EH (cell line): ENCODE data around the gene MTO1.
A peak's percentile ranks its signal among the peaks of the same experiment; 100 is the strongest.
"Not testable (repeated sequence)": the region's sequence is repeated elsewhere in the genome, so short reads cannot be mapped to it uniquely, and the experiment has no call there.

ENCODE experiments used
- DNase-seq: peaks from one replicate; pipeline ENCODE4 v3.0.0-alpha.2; 2015; ENCODE audit warnings: low read depth

The MTO1 gene, protein sequence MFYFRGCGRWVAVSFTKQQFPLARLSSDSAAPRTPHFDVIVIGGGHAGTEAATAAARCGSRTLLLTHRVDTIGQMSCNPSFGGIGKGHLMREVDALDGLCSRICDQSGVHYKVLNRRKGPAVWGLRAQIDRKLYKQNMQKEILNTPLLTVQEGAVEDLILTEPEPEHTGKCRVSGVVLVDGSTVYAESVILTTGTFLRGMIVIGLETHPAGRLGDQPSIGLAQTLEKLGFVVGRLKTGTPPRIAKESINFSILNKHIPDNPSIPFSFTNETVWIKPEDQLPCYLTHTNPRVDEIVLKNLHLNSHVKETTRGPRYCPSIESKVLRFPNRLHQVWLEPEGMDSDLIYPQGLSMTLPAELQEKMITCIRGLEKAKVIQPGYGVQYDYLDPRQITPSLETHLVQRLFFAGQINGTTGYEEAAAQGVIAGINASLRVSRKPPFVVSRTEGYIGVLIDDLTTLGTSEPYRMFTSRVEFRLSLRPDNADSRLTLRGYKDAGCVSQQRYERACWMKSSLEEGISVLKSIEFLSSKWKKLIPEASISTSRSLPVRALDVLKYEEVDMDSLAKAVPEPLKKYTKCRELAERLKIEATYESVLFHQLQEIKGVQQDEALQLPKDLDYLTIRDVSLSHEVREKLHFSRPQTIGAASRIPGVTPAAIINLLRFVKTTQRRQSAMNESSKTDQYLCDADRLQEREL

DNA sequence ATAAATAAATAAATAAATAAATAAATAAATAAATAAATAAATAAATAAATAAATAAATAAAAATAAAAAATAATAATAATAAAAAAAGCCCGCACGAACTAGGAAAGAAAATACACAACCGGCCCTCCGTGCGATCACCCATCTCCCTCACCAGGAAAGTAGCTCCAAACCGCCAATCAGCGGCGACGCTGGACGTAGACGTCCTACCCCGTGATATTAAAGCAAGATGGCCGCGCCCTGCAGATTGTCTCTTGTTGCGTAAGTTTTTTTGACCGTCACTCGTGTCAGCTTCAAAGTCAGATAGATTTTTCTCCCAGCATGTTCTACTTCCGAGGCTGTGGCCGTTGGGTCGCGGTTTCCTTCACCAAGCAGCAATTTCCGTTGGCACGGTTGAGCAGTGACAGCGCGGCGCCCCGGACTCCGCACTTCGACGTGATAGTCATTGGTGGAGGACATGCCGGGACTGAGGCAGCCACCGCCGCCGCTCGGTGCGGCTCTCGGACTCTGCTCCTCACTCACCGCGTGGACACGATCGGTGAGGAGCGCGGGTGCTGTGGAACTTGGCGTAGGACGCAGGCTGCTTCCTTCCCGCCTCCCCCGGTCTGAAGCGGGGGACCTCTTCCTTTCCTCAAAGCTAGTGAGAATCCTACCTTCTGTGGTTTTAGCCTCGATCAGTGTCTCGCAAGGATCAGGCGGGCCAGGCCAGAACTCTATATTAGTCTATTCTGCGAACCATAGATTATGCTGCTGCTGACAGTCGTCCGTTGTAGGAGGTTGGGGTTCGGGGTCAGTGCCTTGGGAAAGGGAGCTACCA is at the start of gene MTO1:
TSS of gene MTO1 (plus strand) at position 201 of the 814 bp plus-strand sequence. CDS start at position 319, 118 bp downstream.
- peak; percentile 93 for DNase-seq

DNA sequence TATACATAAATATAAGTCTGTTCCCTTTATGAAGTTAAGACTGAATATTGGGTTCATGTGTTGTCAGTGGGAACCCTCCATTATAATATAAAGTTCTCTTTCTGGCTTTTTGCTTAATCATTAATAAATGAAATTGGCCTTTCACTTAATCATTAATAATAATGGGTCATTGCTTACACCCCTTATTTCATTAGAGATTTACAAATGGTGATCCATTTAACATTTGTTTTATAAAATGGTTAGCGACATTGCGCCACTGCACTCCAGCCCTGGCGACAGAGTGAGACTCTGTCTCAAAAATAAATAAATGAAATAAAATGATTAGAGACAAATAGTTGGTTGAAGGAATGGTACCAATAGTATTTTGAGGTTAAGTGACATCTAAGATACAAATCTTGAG is 48.4 kb upstream of the MTO1 start:
- DNase-seq = no peak

- DNase-seq = peak; percentile 30
Observed at GRCh38 chr6:73418081-73418741, 43.3 kb upstream of the MTO1 start.

GRCh38 chr6:73421534-73421933 is 40.0 kb upstream of the MTO1 start:
- no peak for DNase-seq

DNA sequence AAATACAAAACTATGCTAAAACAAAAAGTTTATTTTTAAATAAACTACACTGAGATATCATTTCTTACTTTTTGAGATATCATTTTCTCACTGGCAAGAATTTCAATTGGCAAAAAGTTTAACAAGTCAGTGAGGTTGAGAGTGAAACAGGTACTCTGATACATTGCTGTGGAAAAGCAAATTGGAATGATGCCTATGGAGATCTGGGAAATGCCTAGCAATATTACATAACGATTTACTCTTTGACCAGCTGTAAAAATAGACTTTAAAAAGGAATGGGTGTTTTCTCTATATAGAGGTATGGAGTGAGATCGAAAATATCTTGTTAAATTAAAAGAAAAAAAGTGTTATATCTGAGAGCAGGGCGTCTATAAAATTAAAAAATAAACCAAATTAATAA is 26.3 kb upstream of the MTO1 start:
- DNase-seq = no peak

DNA sequence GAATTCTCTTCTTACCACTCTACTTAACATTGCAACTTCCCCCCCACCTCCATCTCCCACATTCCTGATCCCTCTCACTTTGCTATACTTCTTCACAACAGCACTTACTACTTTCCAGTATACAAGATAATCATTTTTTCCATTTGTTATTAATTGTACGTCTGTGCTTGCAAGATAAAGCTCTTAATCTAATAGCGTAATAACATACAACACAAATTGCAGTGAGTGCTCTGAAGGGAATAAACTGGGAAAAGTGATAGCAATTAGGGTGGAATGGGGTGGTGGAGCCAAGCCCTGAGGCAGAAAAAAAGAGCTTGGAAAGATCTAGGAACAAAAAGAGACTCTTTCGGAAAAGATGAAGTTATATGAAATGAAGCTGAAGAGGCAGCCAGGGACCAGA is 18.0 kb upstream of the MTO1 start:
- DNase-seq = no peak

GRCh38 chr6:73451223-73452106 is 10.1 kb upstream of the MTO1 start:
- peak; percentile 59 for DNase-seq

- DNase-seq = peak; percentile 84
Observed at GRCh38 chr6:73452107-73452461, 9.5 kb upstream of the MTO1 start, which contains the start of gene CGAS. CGAS (minus strand) TSS chr6:73452297; CDS start chr6:73452181, 116 bp downstream.

GRCh38 chr6:73455865-73456629 is 5.5 kb upstream of the MTO1 start:
- peak; percentile 5 for DNase-seq

DNA sequence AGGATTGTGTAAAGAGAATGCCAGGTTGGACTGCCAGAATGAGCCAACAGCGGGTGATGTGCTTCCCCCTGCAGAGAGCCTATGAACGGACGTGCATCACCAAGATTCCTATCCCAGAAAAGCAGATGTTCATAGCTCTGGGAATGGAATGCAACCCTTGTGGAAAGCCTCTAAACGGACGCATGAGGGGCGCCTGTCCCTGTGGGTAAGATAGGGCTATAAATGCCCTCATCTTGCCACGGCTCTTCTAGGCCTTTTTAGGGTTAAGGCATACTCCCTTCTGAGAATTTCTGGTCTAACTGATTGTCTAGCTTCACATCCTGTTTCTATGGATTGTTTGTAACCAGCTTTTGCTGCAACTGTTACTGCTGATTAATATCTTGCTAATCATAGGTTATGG is 2.1 kb upstream of the MTO1 start:
- not testable (repeated sequence) for DNase-seq

DNA sequence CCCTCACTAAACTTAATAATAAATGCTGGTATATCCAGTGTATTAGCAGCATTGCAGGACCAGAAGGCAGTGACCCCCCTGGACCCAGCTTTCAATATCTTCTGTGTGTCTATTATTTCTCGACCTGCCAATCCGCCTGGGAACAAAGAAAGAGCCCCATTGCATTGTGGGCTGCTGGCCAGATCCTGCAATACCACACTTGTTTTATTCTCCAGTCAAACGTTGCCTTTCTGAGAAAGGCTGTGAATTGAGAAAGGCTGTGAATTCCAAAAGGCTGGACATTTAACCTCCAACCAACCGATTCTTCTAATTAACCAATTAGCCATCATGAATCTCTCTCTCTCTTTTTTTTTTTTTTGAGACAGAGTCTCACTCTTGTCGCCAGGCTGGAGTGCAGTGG is 1.5 kb upstream of the MTO1 start:
- no peak for DNase-seq

DNA sequence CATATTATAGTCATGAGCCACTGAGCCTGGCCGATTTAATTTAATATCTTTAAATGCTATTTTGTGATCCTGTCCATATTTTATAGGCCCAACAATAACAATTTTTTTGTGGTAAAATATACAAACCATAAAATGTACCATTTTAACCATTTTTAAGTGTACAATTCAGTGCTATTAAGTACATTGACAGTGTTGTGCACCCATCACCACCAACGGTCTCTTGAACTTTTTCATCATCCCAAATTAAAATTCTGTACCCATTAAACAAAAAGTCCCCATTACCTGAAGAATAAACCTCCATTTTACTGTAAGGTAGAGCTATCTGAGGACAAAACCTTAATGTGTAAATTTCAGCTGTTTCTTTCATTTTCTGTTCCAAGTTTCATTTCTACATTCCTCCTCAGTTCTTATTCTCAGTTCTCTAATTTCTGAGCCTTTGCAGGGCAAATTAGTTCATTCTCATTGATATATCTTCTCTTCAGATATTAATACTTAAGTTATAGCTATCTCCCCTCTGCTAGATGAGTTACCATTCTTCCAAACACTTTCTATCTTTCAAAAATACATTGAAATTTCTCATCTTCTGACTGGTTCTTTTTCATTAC is 10.3 kb downstream of the MTO1 start:
- DNase-seq = no peak

- DNase-seq = no peak
Observed at GRCh38 chr6:73476723-73477122, 15.2 kb downstream of the MTO1 start.

DNA sequence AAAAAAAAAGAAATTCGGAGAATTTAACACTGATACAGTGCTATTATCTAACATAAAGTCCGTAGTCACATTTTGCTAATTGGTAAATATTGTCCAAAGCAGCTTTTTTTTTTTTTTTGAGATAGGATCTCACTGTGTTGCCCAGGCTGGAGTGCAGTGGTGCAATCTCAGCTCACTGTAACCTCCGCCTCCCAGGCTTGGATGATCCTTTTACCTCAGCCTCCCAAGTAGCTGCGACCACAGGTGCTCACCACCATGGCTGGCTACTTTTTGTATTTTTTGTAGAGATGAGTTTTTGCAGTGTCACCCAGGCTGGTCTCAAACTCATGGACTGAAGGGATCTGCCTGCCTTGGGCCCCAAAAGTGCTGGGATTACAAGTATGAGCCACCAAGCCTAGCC is 15.9 kb downstream of the MTO1 start:
- DNase-seq = no peak

- no peak for DNase-seq
Observed at GRCh38 chr6:73481969-73482368, 20.4 kb downstream of the MTO1 start.

DNA sequence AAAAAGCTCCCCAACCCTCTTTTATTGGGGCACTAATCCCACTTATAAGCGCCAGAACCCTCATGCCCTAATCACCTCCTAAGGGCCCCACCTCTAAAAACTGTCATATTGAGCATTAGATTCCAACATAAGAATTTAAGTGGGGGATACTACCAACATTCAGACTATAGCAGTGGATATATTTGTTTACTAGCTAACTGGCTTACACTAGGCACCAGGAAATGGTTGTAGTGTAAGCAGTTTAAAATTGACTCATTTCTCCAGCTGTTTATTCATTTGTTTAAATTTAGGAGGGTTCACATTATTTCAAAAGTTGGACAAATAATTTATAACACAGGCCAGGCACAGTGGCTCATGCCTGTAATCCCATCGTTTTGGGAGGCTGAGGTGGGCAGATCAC is 22.9 kb downstream of the MTO1 start:
- DNase-seq = no peak

- DNase-seq = no peak
Observed at GRCh38 chr6:73487473-73487872, 25.9 kb downstream of the MTO1 start.

- peak; percentile 27 for DNase-seq
Observed at GRCh38 chr6:73491377-73491776, 29.8 kb downstream of the MTO1 start.

DNA sequence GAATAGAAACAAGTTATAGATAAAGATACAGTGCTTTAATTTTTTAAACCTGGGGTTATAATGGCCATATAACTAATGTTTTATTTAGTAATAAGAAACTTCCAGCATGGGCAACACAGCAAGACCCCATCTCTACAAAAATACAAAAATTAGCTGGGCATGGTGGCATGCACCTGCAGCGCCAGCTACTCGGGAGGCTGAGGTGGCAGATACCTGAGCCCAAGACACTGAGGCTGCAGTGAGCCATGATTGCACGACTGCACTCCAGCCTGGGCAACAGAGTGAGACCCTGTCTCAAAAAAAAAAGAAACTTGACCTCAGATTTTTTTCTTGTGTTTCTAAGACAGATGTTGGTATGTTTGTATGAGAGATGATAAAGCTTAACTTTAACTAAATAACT is 36.4 kb downstream of the MTO1 start:
- DNase-seq = no peak
